Stimulated activated naive B cell treated with anti-CD40 and anti-IgM and Interleukin-4, amounts not matched to agents 10 μg/mL and 1 μg/mL and 100 μg/mL, for 72 hours (primary cell): ENCODE data around the gene CACNA1C.
"Not testable (repeated sequence)": the region's sequence is repeated elsewhere in the genome, so short reads cannot be mapped to it uniquely, and the experiment has no call there.

Experiments
- ATAC-seq, 2 donors: fragments of 150-1000 bp; cut with Tn5 transposase; replicated peaks; 2 replicates each; pipeline ENCODE4 v1.10.0; 2021; ENCODE audit warnings: moderate library complexity in 1 of 2
- DNase-seq: peaks from one replicate; pipeline ENCODE4 v3.0.0; 2021
- H3K27ac Mint-ChIP-seq: one replicate; pipeline ENCODE4 v1.8.0; 2022; ENCODE audit warnings: mild to moderate bottlenecking, mixed read lengths
- H3K27me3 Mint-ChIP-seq, 2 donors: one replicate each; pipeline ENCODE4 v1.8.0; 2022; ENCODE audit warnings: mixed read lengths in 2 of 2
- H3K36me3 Mint-ChIP-seq, 2 donors: one replicate each; pipeline ENCODE4 v1.8.0; 2022; ENCODE audit warnings: mixed read lengths in 2 of 2, mild to moderate bottlenecking in 1 of 2
- H3K4me1 Mint-ChIP-seq, 2 donors: one replicate each; pipeline ENCODE4 v1.8.0; 2022; ENCODE audit warnings: mixed read lengths in 2 of 2, mild to moderate bottlenecking in 1 of 2
- H3K4me3 Mint-ChIP-seq, 2 donors: one replicate each; pipeline ENCODE4 v1.8.0; 2022; ENCODE audit warnings: mild to moderate bottlenecking in 2 of 2, mixed read lengths in 2 of 2, moderate library complexity in 1 of 2
- H3K9me3 Mint-ChIP-seq, 2 donors: one replicate each; pipeline ENCODE4 v1.8.0; 2022; ENCODE audit warnings: mixed read lengths in 2 of 2, mild to moderate bottlenecking in 1 of 2

Gene CACNA1C

DNA sequence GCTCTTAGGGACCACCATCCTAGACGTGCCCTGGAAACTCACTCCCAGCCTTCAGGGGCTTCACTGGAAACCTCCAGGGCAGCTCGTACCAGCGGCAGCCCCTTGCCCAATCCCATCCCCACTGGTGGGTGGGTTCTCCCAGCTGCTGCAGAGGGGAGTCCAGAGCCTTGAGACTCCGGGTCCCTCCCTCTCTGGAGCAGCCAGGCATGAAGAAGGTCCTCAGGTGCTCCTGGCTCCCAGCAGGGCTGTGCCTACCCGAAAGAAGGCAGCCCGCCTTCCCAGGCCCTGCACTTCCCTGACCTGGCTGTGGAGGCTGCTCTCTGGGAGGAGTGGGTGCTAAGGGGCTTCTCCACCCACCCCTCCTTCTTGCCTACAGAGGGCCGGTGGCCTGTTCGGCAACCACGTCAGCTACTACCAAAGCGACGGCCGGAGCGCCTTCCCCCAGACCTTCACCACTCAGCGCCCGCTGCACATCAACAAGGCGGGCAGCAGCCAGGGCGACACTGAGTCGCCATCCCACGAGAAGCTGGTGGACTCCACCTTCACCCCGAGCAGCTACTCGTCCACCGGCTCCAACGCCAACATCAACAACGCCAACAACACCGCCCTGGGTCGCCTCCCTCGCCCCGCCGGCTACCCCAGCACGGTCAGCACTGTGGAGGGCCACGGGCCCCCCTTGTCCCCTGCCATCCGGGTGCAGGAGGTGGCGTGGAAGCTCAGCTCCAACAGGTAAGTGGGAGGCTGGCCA, 626.5 kb downstream of the CACNA1C start:
- no peak for ATAC-seq
- no peak overlapping the region for H3K4me3 Mint-ChIP-seq
- peaks cover 2 to 16% of the 10 kb centered on the region in 2 donors for H3K4me1 Mint-ChIP-seq
- peaks cover 0 to 4% of the 10 kb centered on the region in 2 donors for H3K27me3 Mint-ChIP-seq
- peaks cover 1 to 8% of the 10 kb centered on the region in 2 donors for H3K36me3 Mint-ChIP-seq
- no peak overlapping the region for H3K27ac Mint-ChIP-seq
- peaks cover 2 to 3% of the 10 kb centered on the region in 2 donors for H3K9me3 Mint-ChIP-seq
- DNase-seq, result no peak

DNA sequence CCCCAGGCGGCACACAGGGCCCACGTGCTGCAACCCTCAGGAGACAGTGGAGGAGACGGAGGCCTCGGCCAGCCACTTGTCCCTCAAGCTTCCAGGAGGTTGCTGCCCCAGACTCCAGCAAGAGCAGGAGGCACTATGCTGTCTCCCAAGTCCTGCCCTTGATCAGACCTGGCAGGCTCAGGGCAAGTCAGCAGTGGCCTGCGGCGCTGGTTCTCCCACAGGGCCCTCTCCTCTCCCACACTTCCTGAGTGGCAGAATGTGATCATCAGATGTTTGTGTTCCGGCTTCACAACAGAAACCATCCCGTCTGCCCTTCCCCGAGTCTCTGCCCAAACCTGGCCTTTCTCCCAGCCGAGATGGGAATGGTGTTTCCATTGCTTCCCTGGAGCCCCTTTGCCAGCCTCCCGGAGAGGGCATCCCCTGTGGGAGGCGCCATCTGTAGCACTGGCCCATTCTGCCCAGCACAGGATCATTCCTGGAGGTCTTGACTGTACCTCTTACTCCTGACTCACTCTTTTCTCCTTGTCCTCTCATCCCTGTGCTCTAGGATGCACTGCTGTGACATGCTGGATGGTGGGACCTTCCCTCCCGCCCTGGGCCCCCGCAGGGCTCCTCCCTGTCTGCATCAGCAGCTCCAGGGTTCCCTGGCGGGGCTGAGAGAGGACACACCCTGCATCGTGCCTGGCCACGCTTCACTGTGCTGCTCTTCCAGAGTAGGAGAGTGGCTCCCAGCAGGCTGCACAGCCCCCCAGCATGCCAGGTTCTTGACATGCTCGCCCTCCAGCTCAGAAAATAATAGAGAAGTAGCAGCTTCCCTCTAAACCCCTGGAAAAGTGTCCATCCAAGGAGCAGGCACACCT, 627.3 kb downstream of the CACNA1C start:
- Mint-ChIP-seq H3K36me3 (peaks cover 1 to 8% of the 10 kb centered on the region in 2 donors), H3K9me3 (peaks cover 2 to 3% of the 10 kb centered on the region in 2 donors), H3K27ac (no peak overlapping the region), H3K4me1 (peaks cover 2 to 19% of the 10 kb centered on the region in 2 donors), H3K4me3 (no peak overlapping the region), H3K27me3 (peaks cover 0 to 4% of the 10 kb centered on the region in 2 donors)
- no peak for DNase-seq
- ATAC-seq, result no peak

DNA sequence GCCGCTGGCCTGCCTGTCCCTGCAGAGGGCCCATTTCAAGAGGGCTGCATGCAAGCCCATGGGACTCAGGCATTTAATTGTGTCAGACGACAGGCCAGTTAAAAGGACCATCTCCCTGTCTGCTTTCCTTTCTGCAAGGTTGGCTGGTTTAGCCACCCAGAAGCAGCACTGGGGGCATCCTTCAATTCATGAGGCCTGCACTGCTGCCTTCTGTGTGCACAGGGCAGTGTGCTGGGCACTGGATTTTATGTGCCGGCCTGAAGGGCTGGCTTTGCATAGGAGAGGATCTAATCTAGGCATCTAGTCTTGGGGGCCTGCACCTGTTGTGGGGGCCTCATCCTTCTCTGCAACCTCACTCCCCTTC, 627.9 kb downstream of the CACNA1C start:
- ATAC-seq, result no peak
- DNase-seq, result no peak
- Mint-ChIP-seq H3K4me1 (peaks cover 2 to 19% of the 10 kb centered on the region in 2 donors), H3K27me3 (peaks cover 0 to 4% of the 10 kb centered on the region in 2 donors), H3K36me3 (peaks cover 1 to 8% of the 10 kb centered on the region in 2 donors), H3K4me3 (no peak overlapping the region), H3K27ac (no peak overlapping the region), H3K9me3 (peaks cover 2 to 3% of the 10 kb centered on the region in 2 donors)

DNA sequence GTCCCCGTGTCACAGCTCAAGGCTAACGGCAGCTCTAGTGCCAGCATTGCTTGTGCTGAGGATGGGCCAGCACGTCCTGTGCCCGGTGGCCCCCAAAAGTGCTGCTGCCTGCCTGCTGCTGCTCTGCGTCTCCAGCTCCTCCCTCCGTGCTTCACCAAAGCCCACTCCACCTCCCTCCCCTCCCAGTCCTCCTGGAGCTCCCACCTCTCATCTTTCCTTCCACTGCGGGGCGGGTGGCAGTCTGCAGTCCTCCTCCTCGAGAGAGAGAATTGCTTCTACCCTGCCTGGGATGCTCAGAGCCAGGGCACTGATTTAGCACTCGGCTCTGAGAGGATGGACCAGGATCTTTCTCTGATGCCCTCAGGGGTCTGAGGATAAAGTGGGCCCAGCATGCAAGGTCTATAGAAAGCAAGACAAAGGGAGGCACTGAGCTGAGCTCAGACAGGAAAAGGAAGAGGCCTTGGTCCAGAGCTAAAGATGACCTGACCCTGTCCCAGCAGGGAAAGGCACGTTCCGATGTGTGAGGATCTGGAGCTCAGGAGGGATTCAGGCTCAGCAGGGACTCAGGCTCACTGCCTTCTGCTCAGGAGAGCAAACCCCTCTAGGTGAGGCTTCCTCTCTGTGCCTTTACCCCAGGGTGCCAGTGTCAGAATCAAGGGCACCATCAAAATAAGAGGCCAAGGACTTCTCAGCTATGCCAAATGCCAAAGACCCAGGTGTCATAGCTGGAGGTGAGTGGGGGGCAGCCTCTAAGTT, 628.8 kb downstream of the CACNA1C start:
- peaks cover 2 to 19% of the 10 kb centered on the region in 2 donors for H3K4me1 Mint-ChIP-seq
- no peak overlapping the region for H3K27ac Mint-ChIP-seq
- H3K27me3 Mint-ChIP-seq, result peaks cover 0 to 4% of the 10 kb centered on the region in 2 donors
- no peak overlapping the region for H3K4me3 Mint-ChIP-seq
- peaks cover 1 to 8% of the 10 kb centered on the region in 2 donors for H3K36me3 Mint-ChIP-seq
- ATAC-seq (peak in 1 of 2 donors; percentile 9), DNase-seq (no peak)
- H3K9me3 Mint-ChIP-seq, result peaks cover 2 to 3% of the 10 kb centered on the region in 2 donors

DNA sequence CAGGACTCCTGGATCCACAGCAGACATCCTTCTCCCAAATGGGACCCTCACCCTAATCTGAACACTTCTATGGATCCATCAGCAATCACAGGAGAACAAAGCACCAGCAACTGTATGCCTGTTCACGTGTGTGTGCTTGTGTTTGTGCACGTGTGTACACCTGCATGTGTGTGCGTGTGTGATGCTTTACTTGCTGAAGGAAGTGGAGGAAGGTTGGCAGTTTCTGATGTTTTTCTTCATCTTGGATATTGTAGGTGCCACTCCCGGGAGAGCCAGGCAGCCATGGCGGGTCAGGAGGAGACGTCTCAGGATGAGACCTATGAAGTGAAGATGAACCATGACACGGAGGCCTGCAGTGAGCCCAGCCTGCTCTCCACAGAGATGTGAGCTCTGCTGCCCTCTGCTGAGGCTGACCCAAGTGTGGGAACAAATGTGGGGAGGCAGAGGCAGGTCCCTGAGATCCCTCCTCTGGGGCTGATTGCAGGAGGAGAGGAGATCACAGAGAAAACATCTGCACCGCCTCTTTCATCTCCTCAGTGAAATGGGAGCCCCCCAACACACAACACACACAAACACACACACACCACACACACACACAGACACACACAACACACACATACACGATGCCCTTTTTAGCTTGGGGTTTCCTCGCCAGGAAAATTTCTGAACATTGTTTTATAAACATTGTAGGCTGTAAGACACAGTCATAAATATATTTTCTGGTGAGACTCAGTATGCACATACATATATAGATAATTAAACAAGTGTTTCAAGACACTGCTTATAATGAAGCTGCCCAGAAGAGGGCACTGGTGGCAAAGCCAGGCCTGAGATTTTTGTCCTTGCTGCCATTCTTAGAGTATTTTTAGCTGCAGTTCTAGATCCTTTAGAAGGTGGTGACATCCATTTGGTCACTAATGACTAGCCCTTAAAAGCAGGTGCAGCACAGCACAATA, 629.8 kb downstream of the CACNA1C start:
- DNase-seq, result no peak
- H3K4me3 Mint-ChIP-seq, result peak overlapping the region; percentile 36 to 63

DNA sequence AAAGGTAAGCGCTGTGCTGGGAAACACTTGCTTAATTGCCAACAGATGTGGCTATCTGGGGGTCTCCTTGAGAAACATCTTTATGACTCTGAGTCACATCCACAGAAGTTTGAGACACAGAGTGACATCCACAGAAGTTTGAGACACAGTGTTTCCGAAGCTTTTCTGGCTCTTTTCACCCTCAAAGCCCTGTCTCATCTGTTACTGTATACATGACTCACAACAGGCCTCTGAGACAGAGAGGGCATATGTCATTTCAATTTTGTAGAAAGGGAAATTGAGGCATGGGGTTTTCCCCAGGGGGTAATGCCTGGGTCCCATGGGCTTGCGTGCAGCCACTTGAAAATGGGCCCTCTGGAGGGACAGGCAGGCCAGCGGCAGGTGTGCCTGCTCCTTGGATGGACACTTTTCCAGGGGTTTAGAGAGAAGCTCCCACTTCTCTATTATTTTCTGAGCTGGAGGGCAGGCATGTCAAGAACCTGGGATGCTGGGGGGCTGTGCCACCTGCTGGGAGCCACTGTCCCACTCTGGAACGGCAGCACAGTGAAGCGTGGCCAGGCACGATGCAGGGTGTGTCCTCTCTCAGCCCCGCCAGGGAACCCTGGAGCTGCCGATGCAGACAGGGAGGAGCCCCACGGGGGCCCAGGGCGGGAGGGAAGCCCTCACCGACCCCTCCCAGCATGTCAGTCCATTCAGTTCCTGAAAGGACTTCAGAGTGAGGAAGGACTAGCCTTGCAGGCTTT, 630.7 kb downstream of the CACNA1C start:
- no peak overlapping the region for H3K27ac Mint-ChIP-seq
- peaks cover 0 to 4% of the 10 kb centered on the region in 2 donors for H3K27me3 Mint-ChIP-seq
- H3K9me3 Mint-ChIP-seq, result peaks cover 2 to 3% of the 10 kb centered on the region in 2 donors
- peaks cover 1 to 8% of the 10 kb centered on the region in 2 donors for H3K36me3 Mint-ChIP-seq
- H3K4me1 Mint-ChIP-seq, result peaks cover 2 to 19% of the 10 kb centered on the region in 2 donors
- ATAC-seq (no peak), DNase-seq (no peak)
- H3K4me3 Mint-ChIP-seq, result no peak overlapping the region

More for the DNA sequence above, 629.8 kb downstream of the CACNA1C start:
- peaks cover 2 to 3% of the 10 kb centered on the region in 2 donors for H3K9me3 Mint-ChIP-seq
- peak overlapping the region; percentile 97 for H3K27ac Mint-ChIP-seq
- peaks cover 2 to 19% of the 10 kb centered on the region in 2 donors for H3K4me1 Mint-ChIP-seq
- ATAC-seq, result peak; percentile 51 to 66
- peaks cover 0 to 4% of the 10 kb centered on the region in 2 donors for H3K27me3 Mint-ChIP-seq
- H3K36me3 Mint-ChIP-seq, result peaks cover 1 to 8% of the 10 kb centered on the region in 2 donors

DNA sequence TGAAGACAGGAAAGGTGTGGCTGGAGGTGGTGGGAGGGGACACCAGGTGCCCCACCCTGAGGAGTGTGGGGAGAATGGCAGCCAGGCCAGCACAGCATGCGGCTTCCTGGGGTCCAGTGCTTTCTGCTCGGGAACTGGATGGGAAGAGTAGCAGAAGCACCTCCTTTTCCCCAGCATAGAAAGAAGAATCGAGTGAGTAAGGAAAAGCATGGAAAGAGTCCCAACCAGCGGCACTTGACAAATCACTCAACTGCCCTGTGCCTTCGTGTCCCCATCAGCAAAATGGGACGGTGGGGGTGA, 631.2 kb downstream of the CACNA1C start:
- not testable (repeated sequence) for H3K27me3 Mint-ChIP-seq, H3K36me3 Mint-ChIP-seq, DNase-seq

DNA sequence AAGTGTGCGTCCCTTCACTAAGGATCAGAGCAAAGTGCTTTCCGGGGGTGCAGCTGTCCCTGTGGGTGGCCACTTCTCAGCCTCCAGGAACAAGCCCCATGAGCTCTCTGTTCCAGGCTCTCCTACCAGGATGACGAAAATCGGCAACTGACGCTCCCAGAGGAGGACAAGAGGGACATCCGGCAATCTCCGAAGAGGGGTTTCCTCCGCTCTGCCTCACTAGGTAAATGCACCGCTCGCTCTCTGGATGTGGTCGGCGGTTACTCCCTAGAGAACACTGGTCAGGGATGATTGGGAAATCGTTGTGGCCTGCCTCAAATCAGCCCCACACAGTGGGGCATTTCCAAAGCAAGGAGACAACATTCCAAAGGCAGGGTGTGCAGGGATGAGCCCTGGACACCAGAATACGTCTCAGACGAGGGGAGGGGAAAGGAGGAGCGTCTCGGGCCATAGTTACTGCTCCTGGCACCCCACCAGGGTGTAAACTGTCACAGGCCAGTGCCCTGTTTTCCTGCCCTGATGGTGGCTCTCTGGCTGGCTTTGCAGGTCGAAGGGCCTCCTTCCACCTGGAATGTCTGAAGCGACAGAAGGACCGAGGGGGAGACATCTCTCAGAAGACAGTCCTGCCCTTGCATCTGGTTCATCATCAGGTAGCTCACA, 633.0 kb downstream of the CACNA1C start:
- not testable (repeated sequence) for H3K36me3 Mint-ChIP-seq, ATAC-seq, H3K4me3 Mint-ChIP-seq, H3K9me3 Mint-ChIP-seq, H3K27me3 Mint-ChIP-seq, DNase-seq, H3K27ac Mint-ChIP-seq
- H3K4me1 Mint-ChIP-seq, result peaks cover 10 to 24% of the 10 kb centered on the region in 2 donors

More for the DNA sequence above, 631.2 kb downstream of the CACNA1C start:
- ATAC-seq, H3K4me3 Mint-ChIP-seq, H3K9me3 Mint-ChIP-seq, H3K27ac Mint-ChIP-seq: not testable (repeated sequence)
- peaks cover 5 to 19% of the 10 kb centered on the region in 2 donors for H3K4me1 Mint-ChIP-seq

DNA sequence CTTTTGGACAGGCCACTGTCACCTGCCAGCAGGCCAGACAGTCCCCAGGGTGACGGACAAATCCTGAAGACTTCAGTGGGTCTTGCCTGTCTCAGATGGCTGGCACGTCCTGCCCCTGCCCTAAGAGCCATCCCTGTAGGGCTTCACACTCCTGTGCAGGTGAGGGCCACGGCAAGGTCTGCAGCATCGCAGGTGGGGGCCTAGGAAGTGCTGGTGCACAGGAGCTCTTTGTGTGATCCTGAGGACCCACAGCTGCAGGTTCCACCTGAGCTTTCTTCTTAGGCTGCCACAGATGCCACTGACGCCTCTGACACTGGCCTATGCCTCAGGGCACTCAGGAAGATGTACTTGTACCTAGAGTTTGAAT, 633.5 kb downstream of the CACNA1C start:
- H3K9me3 Mint-ChIP-seq, result peaks cover 2 to 3% of the 10 kb centered on the region in 2 donors
- no peak for DNase-seq
- no peak for ATAC-seq
- no peak overlapping the region for H3K4me3 Mint-ChIP-seq
- H3K27ac Mint-ChIP-seq, result no peak overlapping the region
- H3K27me3 Mint-ChIP-seq, result peaks cover 0 to 4% of the 10 kb centered on the region in 2 donors
- peaks cover 1 to 8% of the 10 kb centered on the region in 2 donors for H3K36me3 Mint-ChIP-seq
- H3K4me1 Mint-ChIP-seq, result peaks cover 12 to 27% of the 10 kb centered on the region in 2 donors

DNA sequence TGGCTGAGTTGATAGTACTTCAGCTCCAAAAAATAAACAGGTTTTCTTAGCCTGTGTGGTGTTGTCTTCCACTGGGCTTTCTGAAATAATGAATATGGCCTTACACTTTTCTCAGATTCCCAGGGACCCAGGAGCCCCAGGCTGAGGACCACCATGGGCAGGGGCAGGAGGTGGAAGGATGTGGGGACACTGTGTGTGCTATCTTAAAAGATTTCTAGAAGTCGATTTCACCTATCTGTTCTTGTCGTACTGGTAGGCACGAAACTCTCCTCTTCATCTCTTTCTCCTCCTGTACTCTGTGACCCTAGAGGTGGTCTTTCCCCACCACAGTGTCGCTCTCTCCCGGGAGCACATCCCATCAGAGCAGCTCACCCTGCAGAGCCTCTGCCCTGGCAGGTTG, 634.3 kb downstream of the CACNA1C start:
- Mint-ChIP-seq H3K27me3 (peaks cover 0 to 6% of the 10 kb centered on the region in 2 donors), H3K9me3 (peaks cover 2 to 3% of the 10 kb centered on the region in 2 donors), H3K36me3 (peaks cover 1 to 8% of the 10 kb centered on the region in 2 donors), H3K27ac (no peak overlapping the region), H3K4me1 (peaks cover 16 to 31% of the 10 kb centered on the region in 2 donors), H3K4me3 (no peak overlapping the region)
- no peak for ATAC-seq
- DNase-seq, result no peak

DNA sequence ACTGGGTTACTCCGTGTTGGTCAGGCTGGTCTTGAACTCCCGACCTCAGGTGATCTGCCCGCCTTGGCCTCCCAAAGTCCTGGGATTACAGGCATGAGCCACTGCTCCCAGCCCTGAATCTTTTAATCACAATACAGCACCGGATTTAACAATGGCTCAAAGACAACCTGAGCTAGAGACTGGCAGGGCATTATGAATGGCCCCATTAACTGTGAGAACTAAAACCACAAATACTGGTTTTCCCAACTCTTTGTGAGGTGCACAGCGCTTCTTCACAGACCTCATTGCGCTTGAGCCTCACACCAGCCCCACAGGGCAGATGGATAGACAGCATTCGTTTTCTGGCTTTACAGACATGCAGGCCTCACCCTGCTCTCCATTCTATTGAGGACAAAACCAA, 634.9 kb downstream of the CACNA1C start:
- no peak overlapping the region for H3K4me3 Mint-ChIP-seq
- peaks cover 0 to 6% of the 10 kb centered on the region in 2 donors for H3K27me3 Mint-ChIP-seq
- H3K36me3 Mint-ChIP-seq, result peaks cover under 1 to 2% of the 10 kb centered on the region in 2 donors
- peaks cover under 1 to 2% of the 10 kb centered on the region in 2 donors for H3K9me3 Mint-ChIP-seq
- no peak for DNase-seq
- peaks cover 18 to 29% of the 10 kb centered on the region in 2 donors for H3K4me1 Mint-ChIP-seq
- peak overlapping the region; percentile 34 for H3K27ac Mint-ChIP-seq
- no peak for ATAC-seq

DNA sequence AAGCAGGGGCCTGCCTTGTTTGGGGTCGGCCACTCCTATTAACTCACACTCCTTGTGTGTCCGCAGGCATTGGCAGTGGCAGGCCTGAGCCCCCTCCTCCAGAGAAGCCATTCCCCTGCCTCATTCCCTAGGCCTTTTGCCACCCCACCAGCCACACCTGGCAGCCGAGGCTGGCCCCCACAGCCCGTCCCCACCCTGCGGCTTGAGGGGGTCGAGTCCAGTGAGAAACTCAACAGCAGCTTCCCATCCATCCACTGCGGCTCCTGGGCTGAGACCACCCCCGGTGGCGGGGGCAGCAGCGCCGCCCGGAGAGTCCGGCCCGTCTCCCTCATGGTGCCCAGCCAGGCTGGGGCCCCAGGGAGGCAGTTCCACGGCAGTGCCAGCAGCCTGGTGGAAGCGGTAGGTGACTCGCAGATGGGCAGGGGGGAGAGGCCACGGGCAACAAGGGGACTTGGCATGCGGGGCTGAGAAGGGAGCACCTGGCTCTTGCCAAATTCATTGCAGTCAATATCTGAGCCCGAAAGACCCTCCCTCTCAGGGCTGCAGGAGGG, 635.7 kb downstream of the CACNA1C start:
- Mint-ChIP-seq H3K27ac (no peak overlapping the region), H3K36me3 (no peaks in the 10 kb centered on the region), H3K4me3 (no peak overlapping the region), H3K27me3 (peaks cover 0 to 5% of the 10 kb centered on the region in 2 donors), H3K9me3 (no peaks in the 10 kb centered on the region), H3K4me1 (peaks cover 21 to 32% of the 10 kb centered on the region in 2 donors)
- ATAC-seq (no peak), DNase-seq (no peak)
